Measurements from ENCODE around the gene FOLR1.
A peak's percentile ranks its signal among the peaks of the same experiment; 100 is the strongest.

Gene FOLR1

GRCh38 chr11:72236774-72237111 lies 44.8 kb downstream of the FOLR1 start:
- DNase-seq, result no peak

- no peak for DNase-seq
Measured at GRCh38 chr11:72237112-72237931, 45.4 kb downstream of the FOLR1 start.

- peak; percentile 54 for DNase-seq
Measured at GRCh38 chr11:72238040-72238450, 46.1 kb downstream of the FOLR1 start.

GRCh38 chr11:72238492-72239312 lies 46.8 kb downstream of the FOLR1 start:
- DNase-seq, result no peak

GRCh38 chr11:72239313-72239848 lies 47.4 kb downstream of the FOLR1 start:
- no peak for DNase-seq

- DNase-seq, result peak; percentile 30
Measured at GRCh38 chr11:72239849-72240460, 48.0 kb downstream of the FOLR1 start.

GRCh38 chr11:72240461-72241290 lies 48.7 kb downstream of the FOLR1 start:
- no peak for DNase-seq

- DNase-seq, result no peak
Measured at GRCh38 chr11:72241291-72241781, 49.4 kb downstream of the FOLR1 start.

- no peak for DNase-seq
Measured at GRCh38 chr11:72242141-72242540, 50.2 kb downstream of the FOLR1 start.

- no peak for DNase-seq
Measured at GRCh38 chr11:72243173-72244059, 51.5 kb downstream of the FOLR1 start.

- no peak for DNase-seq
Measured at GRCh38 chr11:72244060-72244360, 52.1 kb downstream of the FOLR1 start, which contains the start of gene PHOX2A. Gene PHOX2A, minus strand, starts transcription at chr11:72244176. Its CDS starts 172 bp downstream, at chr11:72244004.

GRCh38 chr11:72244361-72245262 lies 52.7 kb downstream of the FOLR1 start:
- no peak for DNase-seq

GRCh38 chr11:72245263-72245816 lies 53.4 kb downstream of the FOLR1 start:
- DNase-seq, result no peak
